SH-SY5Y (cell line): ENCODE measurements around the gene ERV3-1.

Source experiments
- GATA2 ChIP-seq: IDR thresholded peaks from 2 replicates; pipeline ENCODE4 v1.6.1; 2011; ENCODE audit warnings: mild to moderate bottlenecking, low read depth, low read length
- GATA3 ChIP-seq: IDR thresholded peaks from 2 replicates; pipeline ENCODE4 v1.6.1; 2011; ENCODE audit warnings: low read depth, mild to moderate bottlenecking, low read length, moderate library complexity

DNA sequence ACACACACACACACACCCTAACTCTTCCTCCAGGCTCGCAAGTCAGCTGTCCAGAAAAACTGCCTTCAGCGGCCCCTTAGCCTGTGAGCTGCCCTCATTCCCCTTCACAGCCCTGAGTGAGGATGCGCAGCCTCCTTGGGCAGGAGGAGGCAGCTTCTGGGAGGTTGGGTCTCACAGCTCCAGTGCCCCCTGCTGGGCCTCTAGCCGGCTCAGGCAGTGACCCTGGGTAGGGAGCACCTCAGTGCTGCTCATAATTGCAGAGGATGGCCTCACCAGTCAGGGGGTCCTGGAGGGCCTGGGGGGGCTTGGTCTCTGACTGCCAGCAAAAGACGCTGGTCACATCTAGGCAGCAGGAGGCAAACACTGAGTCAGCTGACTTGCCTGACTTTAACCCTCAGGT is 59.7 kb downstream of the ERV3-1 start:
- no peak for TF ChIP-seq GATA2
- no peak for TF ChIP-seq GATA3
